ENCODE measurements around the gene FOXO1.

DNA sequence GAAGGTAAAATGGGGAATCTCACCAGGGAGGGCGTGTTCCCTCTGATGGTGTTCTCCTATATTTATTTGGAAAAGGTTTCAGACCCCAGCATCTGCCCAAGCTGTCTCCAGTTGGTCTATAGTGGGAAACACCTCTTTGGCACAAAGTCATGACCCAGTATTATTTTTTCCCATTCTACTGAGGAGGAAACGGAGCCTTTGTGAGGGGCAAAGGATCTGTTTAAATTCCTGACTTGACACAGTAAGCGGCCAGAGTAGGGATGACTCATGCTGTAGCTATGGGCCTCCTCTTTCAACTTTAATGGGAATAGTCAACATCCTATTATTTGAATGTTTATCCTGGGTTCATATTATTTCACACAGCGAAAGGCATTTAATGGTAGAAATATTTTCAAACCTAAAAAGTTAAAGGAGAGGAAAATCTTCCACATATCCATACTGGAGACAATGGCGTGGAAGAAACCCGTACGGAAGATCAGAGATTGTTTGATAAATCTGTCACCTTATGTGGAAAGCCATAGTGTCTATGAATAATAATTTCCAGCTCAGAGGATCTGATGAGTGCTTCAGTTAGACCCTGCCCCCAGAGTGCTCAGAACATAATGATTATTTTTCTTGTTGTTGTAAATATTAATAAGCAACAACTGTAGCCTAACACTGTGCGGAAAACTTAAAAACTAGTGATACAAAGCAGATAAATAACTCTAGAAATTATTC lies 126.0 kb downstream of the FOXO1 start:
- TF ChIP-seq, protein P1, sequence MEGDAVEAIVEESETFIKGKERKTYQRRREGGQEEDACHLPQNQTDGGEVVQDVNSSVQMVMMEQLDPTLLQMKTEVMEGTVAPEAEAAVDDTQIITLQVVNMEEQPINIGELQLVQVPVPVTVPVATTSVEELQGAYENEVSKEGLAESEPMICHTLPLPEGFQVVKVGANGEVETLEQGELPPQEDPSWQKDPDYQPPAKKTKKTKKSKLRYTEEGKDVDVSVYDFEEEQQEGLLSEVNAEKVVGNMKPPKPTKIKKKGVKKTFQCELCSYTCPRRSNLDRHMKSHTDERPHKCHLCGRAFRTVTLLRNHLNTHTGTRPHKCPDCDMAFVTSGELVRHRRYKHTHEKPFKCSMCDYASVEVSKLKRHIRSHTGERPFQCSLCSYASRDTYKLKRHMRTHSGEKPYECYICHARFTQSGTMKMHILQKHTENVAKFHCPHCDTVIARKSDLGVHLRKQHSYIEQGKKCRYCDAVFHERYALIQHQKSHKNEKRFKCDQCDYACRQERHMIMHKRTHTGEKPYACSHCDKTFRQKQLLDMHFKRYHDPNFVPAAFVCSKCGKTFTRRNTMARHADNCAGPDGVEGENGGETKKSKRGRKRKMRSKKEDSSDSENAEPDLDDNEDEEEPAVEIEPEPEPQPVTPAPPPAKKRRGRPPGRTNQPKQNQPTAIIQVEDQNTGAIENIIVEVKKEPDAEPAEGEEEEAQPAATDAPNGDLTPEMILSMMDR (IDR thresholded peaks at IDR 0.05): no peak
- no peak for TF ChIP-seq POLR2A (IDR thresholded peaks at IDR 0.05)
